Tibial nerve (tissue), 4 donors: ENCODE data around the gene HSPG2. TPM values are rescaled to one million over a fixed set of nuclear protein-coding genes. Genes with fewer than 3 reads are reported as not detected.

ENCODE experiments used
- DNase-seq, 2 donors: peaks; one replicate each; pipeline ENCODE4 v3.0.0-alpha.2; 2019; ENCODE audit warnings: low spot score in 2 of 2
- H3K27ac ChIP-seq, 4 donors: fragments of 200-600 bp; sonication (generic) in 3 of 4; one replicate each; pipeline ENCODE4 v1.5.1; 2017 to 2019; ENCODE audit warnings: mild to moderate bottlenecking in 1 of 4
- H3K27me3 ChIP-seq, 2 donors: fragments of 200-600 bp; sonication (generic) in 1 of 2; one replicate each; pipeline versions ENCODE4 v1.5.1 to v1.6.0; 2017 to 2019
- H3K36me3 ChIP-seq, 3 donors: fragments of 200-600 bp; sonication (generic); one replicate each; pipeline ENCODE4 v1.5.1; 2018 to 2019
- H3K4me1 ChIP-seq, 4 donors: fragments of 200-600 bp; sonication (generic) in 3 of 4; one replicate each; pipeline ENCODE4 v1.5.1; 2017 to 2019
- H3K4me3 ChIP-seq, 4 donors: fragments of 200-600 bp; sonication (generic) in 3 of 4; one replicate each; pipeline ENCODE4 v1.5.1; 2017 to 2019; ENCODE audit warnings: mild to moderate bottlenecking in 1 of 4, moderate library complexity in 1 of 4
- H3K9me3 ChIP-seq, 4 donors: fragments of 200-600 bp; sonication (generic) in 3 of 4; one replicate each; pipeline ENCODE4 v1.5.1; 2017 to 2019
- EP300 ChIP-seq, 2 donors: sonication (generic); formaldehyde crosslinking; IDR thresholded peaks; one replicate each; pipeline ENCODE4 v1.6.1; 2017; ENCODE audit warnings: antibody characterized with exemption in 2 of 2, mild to moderate bottlenecking in 1 of 2
- POLR2A ChIP-seq, 2 donors: fragments of 450-650 bp; IDR thresholded peaks; one replicate each; pipeline ENCODE4 v1.6.1; 2017; ENCODE audit warnings: antibody characterized with exemption in 2 of 2, mild to moderate bottlenecking in 2 of 2, moderate library complexity in 2 of 2
- WGBS, 2 donors: methylation state at CpG; one replicate each; pipeline ENCODE4 v1.1.5; 2018; 5-methylcytosine and 5-hydroxymethylcytosine counted together
- total RNA-seq, 4 donors: library from RNA; depleted of rRNA; stranded (reverse); fragments of >200 nt; gene quantifications; one replicate each; pipeline ENCODE4 v1.1.0, GENCODE V29; 2016
- TF ChIP-seq, protein P1 (sequence below), 5 experiments: fragments of 200-600 bp in 3 of 5; fragments of 450-650 bp in 2 of 5; sonication (generic) in 3 of 5; IDR thresholded peaks; one replicate each; pipeline ENCODE4 v1.5.1; 2016 to 2019; ENCODE audit warnings: antibody characterized with exemption in 5 of 5, mild to moderate bottlenecking in 3 of 5, moderate library complexity in 2 of 5

Gene HSPG2
- total RNA-seq, 4 donors from 2014 or later, result 292 to 486 (median 404) TPM

GRCh38 chr1:21891081-21891480 lies 46.0 kb downstream of the HSPG2 start:
- H3K27ac ChIP-seq, result peak overlapping the region in 3 of 4 donors; percentile 11 to 97 (median 95)
- peaks cover 7 to 78% (median 32%) of the 10 kb centered on the region in 4 donors for H3K4me1 ChIP-seq
- H3K36me3 ChIP-seq, result peaks cover 7 to 88% (median 7%) of the 10 kb centered on the region in 3 donors

DNA sequence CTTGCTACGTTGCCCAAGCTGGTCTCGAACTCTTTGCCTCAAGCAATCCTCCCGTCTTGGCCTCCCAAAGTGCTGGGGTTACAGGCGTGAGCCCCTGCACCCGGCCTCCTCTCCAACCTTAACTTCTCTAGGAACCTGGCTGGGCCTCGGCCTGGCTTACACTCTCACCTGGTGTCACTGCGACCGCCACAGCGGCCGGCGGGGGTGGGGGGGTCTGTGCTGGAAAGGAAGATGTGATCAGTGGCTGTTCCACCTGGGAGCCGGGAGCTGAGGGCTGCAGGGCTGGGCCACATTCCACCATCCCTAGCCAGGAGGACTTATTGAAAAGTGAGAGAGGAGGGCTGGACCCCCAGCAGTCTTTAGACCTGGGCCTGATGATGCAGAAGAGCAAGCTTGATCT lies 48.6 kb downstream of the HSPG2 start:
- no peak for DNase-seq
- TF ChIP-seq, protein P1, sequence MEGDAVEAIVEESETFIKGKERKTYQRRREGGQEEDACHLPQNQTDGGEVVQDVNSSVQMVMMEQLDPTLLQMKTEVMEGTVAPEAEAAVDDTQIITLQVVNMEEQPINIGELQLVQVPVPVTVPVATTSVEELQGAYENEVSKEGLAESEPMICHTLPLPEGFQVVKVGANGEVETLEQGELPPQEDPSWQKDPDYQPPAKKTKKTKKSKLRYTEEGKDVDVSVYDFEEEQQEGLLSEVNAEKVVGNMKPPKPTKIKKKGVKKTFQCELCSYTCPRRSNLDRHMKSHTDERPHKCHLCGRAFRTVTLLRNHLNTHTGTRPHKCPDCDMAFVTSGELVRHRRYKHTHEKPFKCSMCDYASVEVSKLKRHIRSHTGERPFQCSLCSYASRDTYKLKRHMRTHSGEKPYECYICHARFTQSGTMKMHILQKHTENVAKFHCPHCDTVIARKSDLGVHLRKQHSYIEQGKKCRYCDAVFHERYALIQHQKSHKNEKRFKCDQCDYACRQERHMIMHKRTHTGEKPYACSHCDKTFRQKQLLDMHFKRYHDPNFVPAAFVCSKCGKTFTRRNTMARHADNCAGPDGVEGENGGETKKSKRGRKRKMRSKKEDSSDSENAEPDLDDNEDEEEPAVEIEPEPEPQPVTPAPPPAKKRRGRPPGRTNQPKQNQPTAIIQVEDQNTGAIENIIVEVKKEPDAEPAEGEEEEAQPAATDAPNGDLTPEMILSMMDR (IDR thresholded peaks at IDR 0.05), result no peak
- TF ChIP-seq EP300 (IDR thresholded peaks at IDR 0.05) (no peak), POLR2A (IDR thresholded peaks at IDR 0.05) (no peak)
- peaks cover 0 to 52% (median 12%) of the 10 kb centered on the region in 4 donors for H3K4me1 ChIP-seq
- H3K4me3 ChIP-seq, result no peak overlapping the region
- H3K9me3 ChIP-seq, result no peaks in the 10 kb centered on the region
- no peaks in the 10 kb centered on the region for H3K27me3 ChIP-seq
- WGBS, 2 donors, result 91 to 92% methylated on average over 12 of the region's 12 CpGs
- H3K36me3 ChIP-seq, result peaks cover 2 to 92% (median 21%) of the 10 kb centered on the region in 3 donors
- peak overlapping the region in 2 of 4 donors; percentile 64 to 95 for H3K27ac ChIP-seq

More at GRCh38 chr1:21891081-21891480, 46.0 kb downstream of the HSPG2 start:
- TF ChIP-seq EP300 (IDR thresholded peaks at IDR 0.05) (no peak), POLR2A (IDR thresholded peaks at IDR 0.05) (no peak)
- TF ChIP-seq, protein P1 (IDR thresholded peaks at IDR 0.05), result no peak
- DNase-seq, result no peak
- Histone ChIP-seq H3K9me3 (no peaks in the 10 kb centered on the region), H3K4me3 (no peak overlapping the region), H3K27me3 (no peaks in the 10 kb centered on the region)
- WGBS, 2 donors, result 65 to 71% methylated on average over 6 of the region's 6 CpGs

GRCh38 chr1:21887796-21888195 lies 49.3 kb downstream of the HSPG2 start:
- no peaks in the 10 kb centered on the region for H3K27me3 ChIP-seq
- no peak overlapping the region for H3K4me3 ChIP-seq
- TF ChIP-seq POLR2A (IDR thresholded peaks at IDR 0.05), result no peak
- TF ChIP-seq, protein P1 (IDR thresholded peaks at IDR 0.05), result no peak
- no peak for TF ChIP-seq EP300 (IDR thresholded peaks at IDR 0.05)
- no peaks in the 10 kb centered on the region for H3K9me3 ChIP-seq
- DNase-seq, result no peak
- H3K4me1 ChIP-seq, result peaks cover 0 to 45% (median 9%) of the 10 kb centered on the region in 4 donors
- peak overlapping the region in 2 of 4 donors; percentile 64 to 95 for H3K27ac ChIP-seq
- H3K36me3 ChIP-seq, result peaks cover 0 to 94% (median 23%) of the 10 kb centered on the region in 3 donors
- WGBS, 2 donors, result 80 to 84% methylated on average over 11 of the region's 11 CpGs

- Histone ChIP-seq H3K4me3 (no peak overlapping the region), H3K36me3 (peaks cover 0 to 97% (median 23%) of the 10 kb centered on the region in 3 donors), H3K27me3 (no peaks in the 10 kb centered on the region), H3K4me1 (peaks cover 0 to 40% (median 7%) of the 10 kb centered on the region in 4 donors), H3K27ac (peak overlapping the region in 2 of 4 donors; percentile 64 to 95), H3K9me3 (no peaks in the 10 kb centered on the region)
- no peak for TF ChIP-seq EP300 (IDR thresholded peaks at IDR 0.05)
- TF ChIP-seq, protein P1 (IDR thresholded peaks at IDR 0.05), result no peak
- TF ChIP-seq POLR2A (IDR thresholded peaks at IDR 0.05), result no peak
- DNase-seq, result no peak
- 80% methylated on average over 22 to 26 of the region's 26 CpGs for WGBS, 2 donors
Measured at GRCh38 chr1:21887216-21887736, 49.8 kb downstream of the HSPG2 start.

GRCh38 chr1:21886486-21887215 lies 50.5 kb downstream of the HSPG2 start:
- 64 to 67% methylated on average over 15 of the region's 15 CpGs for WGBS, 2 donors
- Histone ChIP-seq H3K4me1 (peaks cover 0 to 34% (median 2%) of the 10 kb centered on the region in 4 donors), H3K27ac (peak overlapping the region in 2 of 4 donors; percentile 64 to 95), H3K36me3 (peaks cover 0 to 98% (median 23%) of the 10 kb centered on the region in 3 donors), H3K4me3 (no peak overlapping the region), H3K27me3 (no peaks in the 10 kb centered on the region), H3K9me3 (no peaks in the 10 kb centered on the region)
- no peak for TF ChIP-seq POLR2A (IDR thresholded peaks at IDR 0.05)
- no peak for TF ChIP-seq EP300 (IDR thresholded peaks at IDR 0.05)
- TF ChIP-seq, protein P1 (IDR thresholded peaks at IDR 0.05), result no peak
- no peak for DNase-seq
